Keratinocyte (primary cell): ENCODE measurements around the gene UTP4. TPM values are rescaled to one million over a fixed set of nuclear protein-coding genes. Genes with fewer than 3 reads are reported as not detected.
A peak's percentile ranks its signal among the peaks of the same experiment; 100 is the strongest.

Experiments used
- DNase-seq: peaks from one replicate; pipeline ENCODE4 v3.0.0-alpha.2; 2011; ENCODE audit warnings: low read depth, missing footprints, low spot score
- FAIRE-seq: peaks from 2 replicates; lab custom pipeline; 2011; peaks lifted over from hg19 to GRCh38; lab: Jason Lieb, UNC
- H2AFZ ChIP-seq: 2 replicates; pipeline ENCODE4 v1.6.0; 2012; ENCODE audit warnings: low read length, control low read depth, inconsistent platforms; ENCODE audit not compliant: control insufficient read depth
- H3K27ac ChIP-seq: 2 replicates; pipeline ENCODE4 v1.5.1; 2011; ENCODE audit warnings: low read length; ENCODE audit not compliant: control insufficient read depth, insufficient read depth
- H3K27me3 ChIP-seq: 3 replicates; pipeline ENCODE4 v1.6.0; 2011; ENCODE audit warnings: low read length; ENCODE audit not compliant: control insufficient read depth, insufficient read depth; ENCODE audit errors: extremely low read depth
- H3K36me3 ChIP-seq, 2 experiments: 2 replicates in 1 of 2; 3 replicates in 1 of 2; pipeline ENCODE4 v1.5.1; 2011; ENCODE audit warnings: low read length in 2 of 2, mild to moderate bottlenecking in 1 of 2; ENCODE audit not compliant: control insufficient read depth in 2 of 2, insufficient read depth in 2 of 2; ENCODE audit errors: extremely low read depth in 1 of 2
- H3K4me1 ChIP-seq: 3 replicates; pipeline ENCODE4 v1.5.1; 2011; ENCODE audit warnings: low read length; ENCODE audit not compliant: control insufficient read depth, insufficient read depth; ENCODE audit errors: extremely low read depth
- H3K4me2 ChIP-seq: 3 replicates; pipeline ENCODE4 v1.6.0; 2011; ENCODE audit warnings: low read depth, low read length; ENCODE audit not compliant: control insufficient read depth, insufficient read depth; ENCODE audit errors: extremely low read depth
- H3K4me3 ChIP-seq, 3 experiments: fragments of 200-600 bp in 1 of 3; sonication (generic) in 1 of 3; 2 replicates in 2 of 3; 3 replicates in 1 of 3; pipeline ENCODE4 v1.5.1; 2011 to 2016; ENCODE audit warnings: low read length in 3 of 3, mild to moderate bottlenecking in 3 of 3, control low read depth in 2 of 3, inconsistent platforms in 1 of 3, low read depth in 1 of 3, mixed read lengths in 1 of 3, mixed run types in 1 of 3, moderate library complexity in 1 of 3; ENCODE audit not compliant: control insufficient read depth in 2 of 3, insufficient read depth in 2 of 3; ENCODE audit errors: extremely low read depth in 1 of 3
- H3K79me2 ChIP-seq: 2 replicates; pipeline ENCODE4 v1.6.0; 2012; ENCODE audit warnings: low read length; ENCODE audit not compliant: control insufficient read depth, insufficient read depth
- H3K9ac ChIP-seq: 3 replicates; pipeline ENCODE4 v1.6.0; 2011; ENCODE audit warnings: low read length; ENCODE audit not compliant: control insufficient read depth, insufficient read depth; ENCODE audit errors: extremely low read depth
- H3K9me1 ChIP-seq: 3 replicates; pipeline ENCODE4 v1.6.0; 2011; ENCODE audit warnings: low read length; ENCODE audit not compliant: control insufficient read depth, insufficient read depth; ENCODE audit errors: extremely low read depth
- H3K9me3 ChIP-seq: 2 replicates; pipeline ENCODE4 v1.5.1; 2012; ENCODE audit warnings: low read depth, low read length; ENCODE audit not compliant: control insufficient read depth
- H4K20me1 ChIP-seq: 3 replicates; pipeline ENCODE4 v1.6.0; 2011; ENCODE audit warnings: low read length; ENCODE audit not compliant: control insufficient read depth, insufficient read depth; ENCODE audit errors: extremely low read depth
- EZH2 ChIP-seq: IDR thresholded peaks from one replicate; pipeline ENCODE4 v1.6.1; 2012; ENCODE audit warnings: inconsistent platforms, mild to moderate bottlenecking, low read length, moderate library complexity
- dilution Hi-C: fragments of 300-500 bp; cut with MboI; formaldehyde crosslinking; loops from one replicate; pipeline ENCODE4 v1.7.0; 2020; ENCODE audit warnings: low sequenced_read_pairs; ENCODE audit not compliant: extremely low pct_ligation_motif_present
- polyA plus RNA-seq, 5 experiments: library from polyadenylated mRNA; depleted of rRNA in 3 of 5; stranded (reverse) in 3 of 5; stranded (forward) in 1 of 5; unstranded in 1 of 5; fragments of >200 nt; gene quantifications; 1 replicate in 1 of 5; 2 replicates in 3 of 5; 3 replicates in 1 of 5; pipeline versions ENCODE4 v1.2.1 to v1.2.3, GENCODE V29; 2011 to 2012; ENCODE audit warnings: missing spikeins in 2 of 5, low read depth in 1 of 5, low replicate concordance in 1 of 5
- TF ChIP-seq, protein P1 (sequence below), 3 experiments: IDR thresholded peaks in 1 of 3; conservative IDR thresholded peaks in 1 of 3; optimal IDR thresholded peaks in 1 of 3; 2 replicates in 2 of 3; 3 replicates in 1 of 3; pipeline versions ENCODE3 to v1.5.1; 2011; ENCODE audit warnings: low read length in 3 of 3, mild to moderate bottlenecking in 3 of 3, moderate library complexity in 2 of 3, control low read depth in 1 of 3, inconsistent platforms in 1 of 3; ENCODE audit not compliant: insufficient read depth in 2 of 3; ENCODE audit errors: extremely low read depth in 1 of 3

Gene UTP4
- polyA plus RNA-seq, 1 donor (not counting 4 experiments of a cell fraction or from before 2014, with no cell fraction given), result 106 TPM

GRCh38 chr16:69108064-69108904, 24.2 kb upstream of the UTP4 start:
- no peak overlapping the region for H2AFZ ChIP-seq
- peaks cover 35 to 37% of the 10 kb centered on the region in 2 experiments for H3K36me3 ChIP-seq
- H3K27me3 ChIP-seq, result no peaks in the 10 kb centered on the region
- peak overlapping the region; percentile 83 for H3K9ac ChIP-seq
- H4K20me1 ChIP-seq, result peaks cover 25% of the 10 kb centered on the region
- dilution Hi-C loops, result no loop called here
- peaks cover 3% of the 10 kb centered on the region for H3K9me1 ChIP-seq
- peak overlapping the region; percentile 88 for H3K4me2 ChIP-seq
- H3K4me3 ChIP-seq, result peak overlapping the region; percentile 82 to 97 (median 86)
- DNase-seq (no peak), FAIRE-seq (peak; percentile 41)
- H3K9me3 ChIP-seq, result no peaks in the 10 kb centered on the region
- no peak for TF ChIP-seq EZH2
- TF ChIP-seq, protein P1, sequence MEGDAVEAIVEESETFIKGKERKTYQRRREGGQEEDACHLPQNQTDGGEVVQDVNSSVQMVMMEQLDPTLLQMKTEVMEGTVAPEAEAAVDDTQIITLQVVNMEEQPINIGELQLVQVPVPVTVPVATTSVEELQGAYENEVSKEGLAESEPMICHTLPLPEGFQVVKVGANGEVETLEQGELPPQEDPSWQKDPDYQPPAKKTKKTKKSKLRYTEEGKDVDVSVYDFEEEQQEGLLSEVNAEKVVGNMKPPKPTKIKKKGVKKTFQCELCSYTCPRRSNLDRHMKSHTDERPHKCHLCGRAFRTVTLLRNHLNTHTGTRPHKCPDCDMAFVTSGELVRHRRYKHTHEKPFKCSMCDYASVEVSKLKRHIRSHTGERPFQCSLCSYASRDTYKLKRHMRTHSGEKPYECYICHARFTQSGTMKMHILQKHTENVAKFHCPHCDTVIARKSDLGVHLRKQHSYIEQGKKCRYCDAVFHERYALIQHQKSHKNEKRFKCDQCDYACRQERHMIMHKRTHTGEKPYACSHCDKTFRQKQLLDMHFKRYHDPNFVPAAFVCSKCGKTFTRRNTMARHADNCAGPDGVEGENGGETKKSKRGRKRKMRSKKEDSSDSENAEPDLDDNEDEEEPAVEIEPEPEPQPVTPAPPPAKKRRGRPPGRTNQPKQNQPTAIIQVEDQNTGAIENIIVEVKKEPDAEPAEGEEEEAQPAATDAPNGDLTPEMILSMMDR (optimal IDR thresholded peaks at IDR 0.05 in 1 of 3, IDR thresholded peaks at IDR 0.05 in 1 of 3, conservative IDR thresholded peaks at IDR 0.05 in 1 of 3; ENCODE audit: extremely low read depth in 1 of 3, insufficient read depth in 2 of 3, low read length in 3 of 3), result no peak
- H3K79me2 ChIP-seq, result peaks cover 67% of the 10 kb centered on the region
- peak overlapping the region; percentile 60 for H3K27ac ChIP-seq
- peaks cover 29% of the 10 kb centered on the region for H3K4me1 ChIP-seq

DNA sequence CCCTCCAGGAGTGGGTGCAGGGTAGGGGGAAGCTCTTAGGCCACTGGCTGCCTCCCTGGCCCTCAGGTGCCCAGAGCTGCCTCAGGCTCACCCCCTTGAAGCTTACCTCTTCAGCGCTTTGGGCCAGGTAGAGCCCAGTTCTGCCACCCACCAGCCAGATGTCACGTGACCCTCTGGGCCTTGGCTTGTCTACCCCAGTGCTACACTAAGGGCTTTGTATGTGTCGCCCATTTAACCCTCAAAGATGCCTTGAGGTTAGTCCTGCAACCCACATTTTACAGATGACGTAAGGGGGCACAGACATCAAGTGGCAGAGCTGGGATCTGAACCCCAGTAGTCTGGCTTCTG, 23.6 kb upstream of the UTP4 start:
- no peaks in the 10 kb centered on the region for H3K9me3 ChIP-seq
- H3K9ac ChIP-seq, result peak overlapping the region; percentile 13
- H3K27me3 ChIP-seq, result no peaks in the 10 kb centered on the region
- H4K20me1 ChIP-seq, result peaks cover 30% of the 10 kb centered on the region
- peaks cover 72% of the 10 kb centered on the region for H3K79me2 ChIP-seq
- peak overlapping the region; percentile 88 for H3K4me2 ChIP-seq
- peaks cover 41 to 42% of the 10 kb centered on the region in 2 experiments for H3K36me3 ChIP-seq
- dilution Hi-C loops, result no loop called here
- H3K4me1 ChIP-seq, result peaks cover 29% of the 10 kb centered on the region
- H2AFZ ChIP-seq, result no peak overlapping the region
- DNase-seq (no peak), FAIRE-seq (no peak)
- H3K27ac ChIP-seq, result no peak overlapping the region
- TF ChIP-seq EZH2, result no peak
- TF ChIP-seq, protein P1 (optimal IDR thresholded peaks at IDR 0.05 in 1 of 3, IDR thresholded peaks at IDR 0.05 in 1 of 3, conservative IDR thresholded peaks at IDR 0.05 in 1 of 3; ENCODE audit: extremely low read depth in 1 of 3, insufficient read depth in 2 of 3, low read length in 3 of 3), result no peak
- H3K9me1 ChIP-seq, result peaks cover 3% of the 10 kb centered on the region
- H3K4me3 ChIP-seq, result peak overlapping the region in 1 of 3 experiments; percentile 97
